Adrenal gland (tissue), 5 donors: Measurements from ENCODE around the gene KCND1.

Experiments
- POLR2A ChIP-seq, 2 donors: fragments of 450-650 bp; IDR thresholded peaks; one replicate each; pipeline ENCODE4 v1.6.1; 2017; ENCODE audit warnings: antibody characterized with exemption in 2 of 2, mild to moderate bottlenecking in 2 of 2, moderate library complexity in 1 of 2
- TF ChIP-seq, protein P1 (sequence below), 6 experiments: fragments of 450-650 bp in 4 of 6; fragments of 200-600 bp in 2 of 6; sonication (generic) in 1 of 6; IDR thresholded peaks; 1 replicate in 5 of 6; 2 replicates in 1 of 6; pipeline versions ENCODE4 v1.5.1 to v1.8.0; 2016 to 2021; ENCODE audit warnings: antibody characterized with exemption in 6 of 6, mild to moderate bottlenecking in 2 of 6, moderate library complexity in 1 of 6
- donor health status: DM: no; HTN: no; CAD: no.

DNA sequence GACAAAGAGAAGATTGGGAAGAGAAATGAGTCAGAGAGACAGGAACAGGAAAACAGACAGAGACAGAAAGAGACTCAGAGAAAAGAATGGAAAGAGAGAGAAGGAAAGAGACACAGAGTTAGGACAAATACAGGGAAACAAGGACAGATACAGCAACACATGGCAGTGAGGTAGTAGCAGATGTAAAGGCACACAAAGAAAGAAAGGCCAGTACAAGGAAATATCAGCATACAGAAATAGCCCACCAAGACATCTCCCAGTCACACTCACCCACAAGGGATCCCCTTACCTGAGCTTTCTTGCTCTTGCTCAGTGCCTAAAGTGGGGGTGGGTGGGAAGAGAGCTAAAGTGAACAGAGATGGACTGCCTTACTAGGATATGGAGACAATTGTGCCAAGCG, 26.2 kb upstream of the KCND1 start:
- TF ChIP-seq, protein P1, sequence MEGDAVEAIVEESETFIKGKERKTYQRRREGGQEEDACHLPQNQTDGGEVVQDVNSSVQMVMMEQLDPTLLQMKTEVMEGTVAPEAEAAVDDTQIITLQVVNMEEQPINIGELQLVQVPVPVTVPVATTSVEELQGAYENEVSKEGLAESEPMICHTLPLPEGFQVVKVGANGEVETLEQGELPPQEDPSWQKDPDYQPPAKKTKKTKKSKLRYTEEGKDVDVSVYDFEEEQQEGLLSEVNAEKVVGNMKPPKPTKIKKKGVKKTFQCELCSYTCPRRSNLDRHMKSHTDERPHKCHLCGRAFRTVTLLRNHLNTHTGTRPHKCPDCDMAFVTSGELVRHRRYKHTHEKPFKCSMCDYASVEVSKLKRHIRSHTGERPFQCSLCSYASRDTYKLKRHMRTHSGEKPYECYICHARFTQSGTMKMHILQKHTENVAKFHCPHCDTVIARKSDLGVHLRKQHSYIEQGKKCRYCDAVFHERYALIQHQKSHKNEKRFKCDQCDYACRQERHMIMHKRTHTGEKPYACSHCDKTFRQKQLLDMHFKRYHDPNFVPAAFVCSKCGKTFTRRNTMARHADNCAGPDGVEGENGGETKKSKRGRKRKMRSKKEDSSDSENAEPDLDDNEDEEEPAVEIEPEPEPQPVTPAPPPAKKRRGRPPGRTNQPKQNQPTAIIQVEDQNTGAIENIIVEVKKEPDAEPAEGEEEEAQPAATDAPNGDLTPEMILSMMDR (IDR thresholded peaks at IDR 0.05) = no peak
- no peak for TF ChIP-seq POLR2A (IDR thresholded peaks at IDR 0.05)
